Body of pancreas (tissue), 4 donors: ENCODE results near the gene CNTNAP2.

Experiments used
- CTCF ChIP-seq, 7 experiments: fragments of 450-650 bp in 4 of 7; fragments of 200-600 bp in 3 of 7; sonication (generic) in 3 of 7; IDR thresholded peaks; one replicate each; pipeline ENCODE4 v1.5.1; 2016 to 2019; ENCODE audit warnings: antibody characterized with exemption in 7 of 7
- POLR2A ChIP-seq, 3 donors: fragments of 450-650 bp; IDR thresholded peaks; one replicate each; pipeline ENCODE4 v1.6.1; 2016; ENCODE audit warnings: antibody characterized with exemption in 3 of 3, mild to moderate bottlenecking in 2 of 3

GRCh38 chr7:146875237-146875785, 758.7 kb downstream of the CNTNAP2 start:
- no peak for TF ChIP-seq CTCF (IDR thresholded peaks at IDR 0.05)
- TF ChIP-seq POLR2A (IDR thresholded peaks at IDR 0.05) = no peak
